Gastrocnemius medialis (tissue), 4 donors: ENCODE data around the gene CNFN. TPM values are rescaled to one million over a fixed set of nuclear protein-coding genes. Genes with fewer than 3 reads are reported as not detected.

Experiments used
- ATAC-seq, 2 donors: fragments of 150-250 bp; one replicate each; pipeline ENCODE4 v1.9.1; 2016
- DNase-seq, 2 donors: peaks; one replicate each; pipeline ENCODE4 v3.0.0-alpha.2; 2019
- H3K27ac ChIP-seq, 4 donors: fragments of 200-600 bp; sonication (generic); 1 replicate in 1 of 4; 2 replicates in 3 of 4; pipeline ENCODE4 v1.5.1; 2016 to 2018; ENCODE audit warnings: mild to moderate bottlenecking in 2 of 4, moderate library complexity in 1 of 4
- H3K27me3 ChIP-seq, 3 donors: fragments of 200-600 bp; sonication (generic) in 2 of 3; 1 replicate in 1 of 3; 2 replicates in 2 of 3; pipeline versions ENCODE4 v1.5.1 to v1.6.0; 2016 to 2019; ENCODE audit warnings: mild to moderate bottlenecking in 1 of 3, moderate library complexity in 1 of 3
- H3K36me3 ChIP-seq, 2 donors: fragments of 200-600 bp; sonication (generic) in 1 of 2; one replicate each; pipeline ENCODE4 v1.5.1; 2017 to 2018
- H3K4me1 ChIP-seq, 2 donors: fragments of 200-600 bp; sonication (generic) in 1 of 2; one replicate each; pipeline ENCODE4 v1.5.1; 2016 to 2017; ENCODE audit warnings: mild to moderate bottlenecking in 2 of 2
- H3K4me3 ChIP-seq, 4 donors: fragments of 200-600 bp; sonication (generic) in 3 of 4; 1 replicate in 1 of 4; 2 replicates in 3 of 4; pipeline ENCODE4 v1.5.1; 2016 to 2019; ENCODE audit warnings: mild to moderate bottlenecking in 2 of 4
- H3K9me3 ChIP-seq, 3 donors: fragments of 200-600 bp; sonication (generic) in 2 of 3; 1 replicate in 1 of 3; 2 replicates in 2 of 3; pipeline ENCODE4 v1.5.1; 2016 to 2019
- POLR2A ChIP-seq, 2 donors: fragments of 450-650 bp; IDR thresholded peaks; one replicate each; pipeline ENCODE4 v1.6.1; 2017; ENCODE audit warnings: antibody characterized with exemption in 2 of 2, mild to moderate bottlenecking in 2 of 2, moderate library complexity in 2 of 2
- in situ Hi-C, 4 donors: fragments of 200-750 bp; cut with MboI; loops; one replicate each; pipeline versions ENCODE4 v1.15.0 to v1.8.0; 2017; ENCODE audit warnings: low sequenced_read_pairs in 4 of 4
- intact Hi-C: fragments of 100-400 bp; cut with DNase I; formaldehyde crosslinking; loops from one replicate; pipeline ENCODE4 v1.15.1; 2023; ENCODE audit warnings: low total_unique reads
- total RNA-seq, 4 donors: library from RNA; depleted of rRNA; stranded (reverse); fragments of >200 nt; gene quantifications; one replicate each; pipeline versions ENCODE4 v1.1.0 to v1.2.3, GENCODE V29; 2016
- TF ChIP-seq, protein P1 (sequence below), 5 experiments: fragments of 450-650 bp in 3 of 5; fragments of 200-600 bp in 2 of 5; sonication (generic) in 2 of 5; IDR thresholded peaks in 4 of 5; conservative IDR thresholded peaks in 1 of 5; 1 replicate in 4 of 5; 2 replicates in 1 of 5; pipeline ENCODE4 v1.5.1; 2016 to 2019; ENCODE audit warnings: antibody characterized with exemption in 5 of 5, mild to moderate bottlenecking in 3 of 5, moderate library complexity in 3 of 5

Gene CNFN
- total RNA-seq, 4 donors from 2014 or later, result not detected

DNA sequence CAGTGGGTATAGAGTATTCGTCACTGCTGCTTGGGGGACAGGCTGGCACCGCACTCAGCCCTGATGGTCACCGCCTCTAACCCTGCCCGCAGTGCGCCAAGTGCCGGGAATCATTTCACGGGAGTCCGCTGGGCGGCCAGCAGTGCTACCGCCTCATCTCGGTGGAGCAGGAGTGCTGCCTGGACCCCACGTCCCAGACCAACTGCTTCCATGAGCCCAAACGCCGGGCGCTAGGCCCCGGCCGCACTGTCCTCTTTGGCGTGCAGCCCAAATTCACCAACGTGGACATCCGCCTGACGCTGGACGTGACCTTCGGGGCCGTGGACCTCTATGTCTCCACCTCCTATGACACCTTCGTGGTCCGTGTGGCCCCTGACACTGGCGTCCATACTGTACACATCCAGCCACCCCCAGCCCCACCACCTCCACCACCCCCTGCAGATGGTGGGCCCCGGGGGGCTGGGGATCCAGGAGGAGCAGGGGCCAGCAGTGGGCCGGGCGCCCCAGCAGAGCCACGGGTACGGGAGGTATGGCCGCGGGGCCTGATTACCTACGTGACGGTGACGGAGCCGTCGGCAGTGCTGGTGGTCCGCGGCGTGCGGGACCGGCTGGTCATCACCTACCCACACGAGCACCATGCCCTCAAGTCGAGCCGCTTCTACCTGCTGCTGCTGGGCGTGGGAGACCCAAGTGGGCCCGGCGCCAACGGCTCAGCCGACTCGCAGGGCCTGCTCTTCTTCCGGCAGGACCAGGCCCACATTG is 14.5 kb downstream of the CNFN start:
- intact Hi-C loops, result no loop called here
- in situ Hi-C loops, result no loop called here
- no peak for DNase-seq
- Histone ChIP-seq H3K27me3 (no peaks in the 10 kb centered on the region), H3K9me3 (no peaks in the 10 kb centered on the region), H3K4me3 (no peak overlapping the region), H3K4me1 (no peaks in the 10 kb centered on the region), H3K36me3 (no peaks in the 10 kb centered on the region), H3K27ac (no peak overlapping the region)
- ATAC-seq, result no peak
- TF ChIP-seq, protein P1, sequence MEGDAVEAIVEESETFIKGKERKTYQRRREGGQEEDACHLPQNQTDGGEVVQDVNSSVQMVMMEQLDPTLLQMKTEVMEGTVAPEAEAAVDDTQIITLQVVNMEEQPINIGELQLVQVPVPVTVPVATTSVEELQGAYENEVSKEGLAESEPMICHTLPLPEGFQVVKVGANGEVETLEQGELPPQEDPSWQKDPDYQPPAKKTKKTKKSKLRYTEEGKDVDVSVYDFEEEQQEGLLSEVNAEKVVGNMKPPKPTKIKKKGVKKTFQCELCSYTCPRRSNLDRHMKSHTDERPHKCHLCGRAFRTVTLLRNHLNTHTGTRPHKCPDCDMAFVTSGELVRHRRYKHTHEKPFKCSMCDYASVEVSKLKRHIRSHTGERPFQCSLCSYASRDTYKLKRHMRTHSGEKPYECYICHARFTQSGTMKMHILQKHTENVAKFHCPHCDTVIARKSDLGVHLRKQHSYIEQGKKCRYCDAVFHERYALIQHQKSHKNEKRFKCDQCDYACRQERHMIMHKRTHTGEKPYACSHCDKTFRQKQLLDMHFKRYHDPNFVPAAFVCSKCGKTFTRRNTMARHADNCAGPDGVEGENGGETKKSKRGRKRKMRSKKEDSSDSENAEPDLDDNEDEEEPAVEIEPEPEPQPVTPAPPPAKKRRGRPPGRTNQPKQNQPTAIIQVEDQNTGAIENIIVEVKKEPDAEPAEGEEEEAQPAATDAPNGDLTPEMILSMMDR (IDR thresholded peaks at IDR 0.05 in 4 of 5, conservative IDR thresholded peaks at IDR 0.05 in 1 of 5), result no peak
- no peak for TF ChIP-seq POLR2A (IDR thresholded peaks at IDR 0.05)

DNA sequence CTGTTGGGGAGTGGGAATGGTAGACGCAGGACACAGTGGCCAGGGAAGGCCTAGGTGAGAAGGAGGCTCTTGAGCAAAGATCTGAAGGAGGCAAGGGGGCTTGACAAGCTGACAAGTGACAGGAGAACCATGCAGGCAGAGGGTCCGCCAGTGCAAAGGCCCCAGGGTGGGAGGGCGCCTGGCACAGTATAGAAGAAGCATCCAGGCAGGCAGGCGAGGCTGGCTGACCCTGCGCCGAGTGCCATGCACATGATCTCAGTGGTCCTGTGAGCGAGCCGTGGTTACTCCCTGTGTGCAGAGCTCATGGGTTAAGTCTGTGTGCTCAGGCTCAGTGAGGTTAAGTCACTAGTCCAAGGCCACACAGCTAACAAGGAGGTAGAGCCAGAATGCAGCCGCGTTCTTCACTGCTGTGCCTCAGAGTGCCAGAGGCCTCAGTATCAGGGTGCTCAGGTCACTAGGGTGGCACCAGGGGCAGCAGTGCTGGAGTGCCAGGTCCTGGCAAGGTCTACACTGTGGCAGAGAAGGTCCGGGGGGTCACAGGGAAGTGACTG is 15.2 kb downstream of the CNFN start:
- no peak overlapping the region for H3K4me3 ChIP-seq
- H3K9me3 ChIP-seq, result no peaks in the 10 kb centered on the region
- no peak overlapping the region for H3K27ac ChIP-seq
- no peak for ATAC-seq
- H3K4me1 ChIP-seq, result no peaks in the 10 kb centered on the region
- intact Hi-C loops, result no loop called here
- TF ChIP-seq, protein P1 (IDR thresholded peaks at IDR 0.05 in 4 of 5, conservative IDR thresholded peaks at IDR 0.05 in 1 of 5), result no peak
- no peak for TF ChIP-seq POLR2A (IDR thresholded peaks at IDR 0.05)
- H3K27me3 ChIP-seq, result no peaks in the 10 kb centered on the region
- H3K36me3 ChIP-seq, result no peaks in the 10 kb centered on the region
- in situ Hi-C loops, result no loop called here
- DNase-seq, result no peak

DNA sequence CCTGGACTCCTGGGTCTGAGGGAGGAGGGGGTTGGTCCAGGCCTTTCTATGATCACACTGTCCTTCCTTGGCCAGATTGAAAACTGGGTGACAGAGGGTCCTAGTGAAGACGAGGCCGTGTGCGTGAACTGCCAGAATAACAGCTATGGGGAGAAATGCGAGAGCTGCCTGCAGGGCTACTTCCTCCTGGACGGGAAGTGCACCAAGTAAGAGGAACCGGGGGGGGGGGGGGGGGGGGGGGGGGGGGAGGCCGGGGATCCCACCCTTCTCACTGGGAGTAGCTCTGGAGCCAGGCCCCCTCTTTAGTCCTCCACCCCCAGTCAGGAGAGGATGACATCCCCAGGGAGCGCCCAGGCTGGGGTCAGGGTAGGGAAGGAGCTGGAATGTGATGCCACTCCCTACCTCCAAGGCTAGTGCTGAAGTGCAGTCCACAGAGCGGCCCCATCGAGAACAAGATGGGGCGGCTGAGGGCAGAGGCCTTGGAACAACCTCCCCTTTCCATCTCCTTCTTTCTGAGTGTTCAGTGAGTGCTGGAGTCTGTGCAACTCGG is 19.4 kb downstream of the CNFN start:
- no peak for DNase-seq
- in situ Hi-C loops, result no loop called here
- Histone ChIP-seq H3K27me3 (no peaks in the 10 kb centered on the region), H3K36me3 (no peaks in the 10 kb centered on the region), H3K4me3 (no peak overlapping the region), H3K9me3 (no peaks in the 10 kb centered on the region), H3K27ac (no peak overlapping the region), H3K4me1 (peaks cover 0 to 4% of the 10 kb centered on the region in 2 donors)
- intact Hi-C loops, result no loop called here
- TF ChIP-seq, protein P1 (IDR thresholded peaks at IDR 0.05 in 4 of 5, conservative IDR thresholded peaks at IDR 0.05 in 1 of 5), result no peak
- no peak for TF ChIP-seq POLR2A (IDR thresholded peaks at IDR 0.05)
- ATAC-seq, result no peak

DNA sequence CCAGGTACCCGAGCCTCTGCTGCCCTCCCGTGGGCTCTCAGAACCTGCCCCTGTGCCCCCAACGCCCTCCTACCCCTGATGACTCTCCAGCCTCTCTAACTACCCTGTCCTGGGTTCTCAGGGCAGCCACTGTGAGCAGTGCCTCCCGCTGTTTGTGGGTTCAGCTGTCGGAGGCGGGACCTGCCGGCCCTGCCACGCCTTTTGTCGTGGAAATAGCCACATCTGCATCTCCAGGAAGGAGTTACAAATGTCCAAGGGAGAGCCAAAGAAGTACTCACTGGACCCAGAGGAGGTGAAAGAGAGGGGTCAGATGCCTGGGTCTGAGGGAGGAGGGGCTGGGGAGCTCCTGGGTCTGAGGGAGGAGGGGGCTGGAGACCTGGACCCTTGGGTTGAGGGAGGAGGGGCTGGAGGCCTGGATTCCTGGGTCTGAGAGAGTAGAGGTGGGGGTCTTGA is 20.0 kb downstream of the CNFN start:
- TF ChIP-seq, protein P1 (IDR thresholded peaks at IDR 0.05 in 4 of 5, conservative IDR thresholded peaks at IDR 0.05 in 1 of 5), result no peak
- no peak for TF ChIP-seq POLR2A (IDR thresholded peaks at IDR 0.05)
- Histone ChIP-seq H3K4me3 (no peak overlapping the region), H3K27me3 (no peaks in the 10 kb centered on the region), H3K4me1 (peaks cover 0 to 5% of the 10 kb centered on the region in 2 donors), H3K27ac (no peak overlapping the region), H3K9me3 (no peaks in the 10 kb centered on the region), H3K36me3 (no peaks in the 10 kb centered on the region)
- intact Hi-C loops, result no loop called here
- in situ Hi-C loops, result no loop called here
- no peak for ATAC-seq
- no peak for DNase-seq
